ENCODE results near the gene ZNF407. TPM values are rescaled to one million over a fixed set of nuclear protein-coding genes. Genes with fewer than 3 reads are reported as not detected.

ZNF407 gene
- total RNA-seq, 1 donor from 2014 or later: 42.9 TPM

- DNase-seq (ENCODE audit: low spot score): no peak
Measured at GRCh38 chr18:74674487-74674886, 76.8 kb downstream of the ZNF407 start.

GRCh38 chr18:74679006-74679678 is 81.5 kb downstream of the ZNF407 start:
- DNase-seq (ENCODE audit: low spot score): no peak

GRCh38 chr18:74679679-74680076 is 82.0 kb downstream of the ZNF407 start:
- DNase-seq (ENCODE audit: low spot score): no peak

- DNase-seq (ENCODE audit: low spot score): no peak
Measured at GRCh38 chr18:74682141-74682990, 84.7 kb downstream of the ZNF407 start.

- DNase-seq (ENCODE audit: low spot score): no peak
Measured at GRCh38 chr18:74682991-74683297, 85.3 kb downstream of the ZNF407 start.

- DNase-seq (ENCODE audit: low spot score): no peak
Measured at GRCh38 chr18:74683573-74683972, 85.9 kb downstream of the ZNF407 start.

GRCh38 chr18:74689251-74689650 is 91.6 kb downstream of the ZNF407 start:
- no peak for DNase-seq (ENCODE audit: low spot score)

- DNase-seq (ENCODE audit: low spot score): no peak
Measured at GRCh38 chr18:74692367-74693013, 94.8 kb downstream of the ZNF407 start.

- no peak for DNase-seq (ENCODE audit: low spot score)
Measured at GRCh38 chr18:74694436-74694835, 96.8 kb downstream of the ZNF407 start.

GRCh38 chr18:74695170-74695569 is 97.5 kb downstream of the ZNF407 start:
- no peak for DNase-seq (ENCODE audit: low spot score)

- DNase-seq (ENCODE audit: low spot score): no peak
Measured at GRCh38 chr18:74698881-74699280, 101.2 kb downstream of the ZNF407 start.

- no peak for DNase-seq (ENCODE audit: low spot score)
Measured at GRCh38 chr18:74699455-74699854, 101.8 kb downstream of the ZNF407 start.

GRCh38 chr18:74702950-74703349 is 105.3 kb downstream of the ZNF407 start:
- DNase-seq (ENCODE audit: low spot score): no peak

- no peak for DNase-seq (ENCODE audit: low spot score)
Measured at GRCh38 chr18:74708169-74708568, 110.5 kb downstream of the ZNF407 start.

GRCh38 chr18:74709452-74709851 is 111.8 kb downstream of the ZNF407 start:
- no peak for DNase-seq (ENCODE audit: low spot score)

GRCh38 chr18:74714120-74714519 is 116.5 kb downstream of the ZNF407 start:
- no peak for DNase-seq (ENCODE audit: low spot score)

GRCh38 chr18:74714791-74715190 is 117.1 kb downstream of the ZNF407 start:
- DNase-seq (ENCODE audit: low spot score): no peak

- no peak for DNase-seq (ENCODE audit: low spot score)
Measured at GRCh38 chr18:74715306-74715705, 117.6 kb downstream of the ZNF407 start.

GRCh38 chr18:74715865-74716712 is 118.4 kb downstream of the ZNF407 start:
- no peak for DNase-seq (ENCODE audit: low spot score)

GRCh38 chr18:74718312-74718711 is 120.6 kb downstream of the ZNF407 start:
- no peak for DNase-seq (ENCODE audit: low spot score)

GRCh38 chr18:74722237-74722636 is 124.6 kb downstream of the ZNF407 start:
- no peak for DNase-seq (ENCODE audit: low spot score)

GRCh38 chr18:74724186-74724585 is 126.5 kb downstream of the ZNF407 start:
- DNase-seq (ENCODE audit: low spot score): no peak

All from umbilical cord (tissue), 2 donors.